ENCODE data around the gene CHST11.

GRCh38 chr12:104455578-104456416 lies 951 bp upstream of the CHST11 start:
- TF ChIP-seq, protein P1, sequence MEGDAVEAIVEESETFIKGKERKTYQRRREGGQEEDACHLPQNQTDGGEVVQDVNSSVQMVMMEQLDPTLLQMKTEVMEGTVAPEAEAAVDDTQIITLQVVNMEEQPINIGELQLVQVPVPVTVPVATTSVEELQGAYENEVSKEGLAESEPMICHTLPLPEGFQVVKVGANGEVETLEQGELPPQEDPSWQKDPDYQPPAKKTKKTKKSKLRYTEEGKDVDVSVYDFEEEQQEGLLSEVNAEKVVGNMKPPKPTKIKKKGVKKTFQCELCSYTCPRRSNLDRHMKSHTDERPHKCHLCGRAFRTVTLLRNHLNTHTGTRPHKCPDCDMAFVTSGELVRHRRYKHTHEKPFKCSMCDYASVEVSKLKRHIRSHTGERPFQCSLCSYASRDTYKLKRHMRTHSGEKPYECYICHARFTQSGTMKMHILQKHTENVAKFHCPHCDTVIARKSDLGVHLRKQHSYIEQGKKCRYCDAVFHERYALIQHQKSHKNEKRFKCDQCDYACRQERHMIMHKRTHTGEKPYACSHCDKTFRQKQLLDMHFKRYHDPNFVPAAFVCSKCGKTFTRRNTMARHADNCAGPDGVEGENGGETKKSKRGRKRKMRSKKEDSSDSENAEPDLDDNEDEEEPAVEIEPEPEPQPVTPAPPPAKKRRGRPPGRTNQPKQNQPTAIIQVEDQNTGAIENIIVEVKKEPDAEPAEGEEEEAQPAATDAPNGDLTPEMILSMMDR (IDR thresholded peaks at IDR 0.05): no peak
- TF ChIP-seq POLR2A (IDR thresholded peaks at IDR 0.05) (no peak), EP300 (IDR thresholded peaks at IDR 0.05) (no peak)
